Measurements from ENCODE around the gene ATF1. TPM values are rescaled to one million over a fixed set of nuclear protein-coding genes. Genes with fewer than 3 reads are reported as not detected.
"Not testable (repeated sequence)": the region's sequence is repeated elsewhere in the genome, so short reads cannot be mapped to it uniquely, and the experiment has no call there.

The ATF1 gene
- total RNA-seq, 1 donor from 2014 or later = 25.3 TPM

DNA sequence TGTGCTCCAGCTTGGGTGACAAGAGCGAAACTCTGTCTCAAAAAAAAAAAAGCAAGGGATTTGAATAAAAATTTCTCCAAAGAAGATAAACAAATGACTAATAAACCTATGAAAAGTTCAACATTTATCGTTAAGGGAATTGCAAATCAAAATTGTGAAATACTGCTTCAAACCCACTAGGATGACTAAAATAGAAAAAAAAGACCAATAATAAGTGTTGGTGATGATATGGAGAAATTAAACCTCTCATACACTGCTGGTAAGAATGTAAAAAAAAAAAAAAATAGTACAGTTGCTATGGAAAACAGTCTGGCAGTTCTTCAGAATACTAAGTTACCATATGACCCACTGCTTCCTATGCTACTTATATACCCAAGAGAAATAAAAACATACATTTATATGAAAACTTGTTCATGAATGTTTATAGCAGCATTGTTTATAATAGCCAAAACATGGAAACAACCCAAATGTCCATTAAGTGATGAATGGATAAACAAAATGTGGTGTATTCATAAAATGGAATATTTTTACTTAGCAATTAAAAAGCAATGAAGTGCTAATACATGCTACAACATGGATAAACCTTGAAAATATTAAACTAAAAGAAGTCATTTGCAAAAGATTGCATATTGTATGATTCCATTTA lies 39.5 kb downstream of the ATF1 start:
- no peak for DNase-seq (ENCODE audit: low read depth)

DNA sequence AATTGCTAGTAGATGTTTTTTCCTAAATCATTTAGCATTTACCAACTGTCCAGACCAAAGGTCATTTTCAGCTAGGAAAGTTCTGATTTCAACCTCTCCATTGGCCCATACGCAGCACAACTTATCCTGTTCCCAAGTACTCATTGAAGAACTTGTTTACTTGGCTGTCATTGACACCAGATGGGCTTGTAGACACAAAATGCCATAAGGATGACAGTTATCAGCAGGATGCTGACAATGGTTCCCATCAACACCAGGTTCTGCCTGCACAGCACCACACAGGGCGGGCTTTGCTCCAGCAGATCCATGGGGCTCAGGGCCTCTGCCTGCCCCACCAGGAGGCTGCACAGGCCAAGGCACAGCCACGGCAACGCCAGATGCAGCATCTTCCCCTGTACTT lies 42.3 kb downstream of the ATF1 start:
- no peak for DNase-seq (ENCODE audit: low read depth)

GRCh38 chr12:50809131-50809530 lies 45.2 kb downstream of the ATF1 start:
- not testable (repeated sequence) for DNase-seq (ENCODE audit: low read depth)

DNA sequence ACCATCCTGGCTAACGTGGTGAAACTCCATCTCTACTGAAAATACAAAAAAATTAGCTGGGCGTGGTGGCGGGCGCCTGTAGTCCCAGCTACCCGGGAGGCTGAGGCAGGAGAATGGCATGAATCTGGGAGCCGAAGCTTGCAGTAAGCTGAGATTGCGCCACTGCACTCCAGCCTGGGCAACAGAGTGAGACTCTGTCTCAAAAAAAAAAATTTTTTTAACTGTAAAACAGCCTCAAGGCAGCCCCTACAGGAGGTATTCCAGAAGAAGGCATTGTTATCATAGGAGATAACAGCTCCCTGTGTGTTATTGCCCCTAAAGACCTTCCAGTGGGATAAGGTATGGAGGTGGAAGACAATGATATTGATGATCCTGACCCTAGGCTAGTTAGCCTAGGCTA lies 51.0 kb downstream of the ATF1 start:
- not testable (repeated sequence) for DNase-seq (ENCODE audit: low read depth)

- DNase-seq (ENCODE audit: low read depth) = no peak
These were observed 56.3 kb downstream of the ATF1 start for GRCh38 chr12:50820177-50820576.

DNA sequence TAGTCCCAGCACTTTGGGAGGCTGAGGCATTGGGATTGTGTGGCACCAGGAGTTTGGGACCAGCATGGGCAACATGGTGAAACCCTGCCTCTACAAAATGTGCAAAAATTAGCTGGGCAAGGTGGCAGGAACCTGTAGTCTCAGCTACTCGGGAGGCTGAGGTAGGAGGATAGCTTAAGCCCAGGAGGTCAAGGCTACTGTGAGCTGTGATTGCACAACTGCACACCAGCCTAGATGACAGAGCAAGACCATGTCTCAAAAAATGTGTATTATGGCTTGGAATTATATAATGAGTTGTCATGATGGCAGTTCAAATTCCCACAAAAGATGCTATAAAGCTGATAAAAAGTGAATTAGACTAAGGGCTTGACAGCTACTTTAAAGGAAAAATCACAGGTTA lies 58.2 kb downstream of the ATF1 start:
- DNase-seq (ENCODE audit: low read depth) = no peak

- DNase-seq (ENCODE audit: low read depth) = not testable (repeated sequence)
These were observed 59.8 kb downstream of the ATF1 start for GRCh38 chr12:50823724-50824123.

GRCh38 chr12:50824914-50825313 lies 61.0 kb downstream of the ATF1 start:
- DNase-seq (ENCODE audit: low read depth) = no peak

- peak; percentile 84 for DNase-seq (ENCODE audit: low read depth)
These were observed 61.5 kb downstream of the ATF1 start for GRCh38 chr12:50825372-50825838.

DNA sequence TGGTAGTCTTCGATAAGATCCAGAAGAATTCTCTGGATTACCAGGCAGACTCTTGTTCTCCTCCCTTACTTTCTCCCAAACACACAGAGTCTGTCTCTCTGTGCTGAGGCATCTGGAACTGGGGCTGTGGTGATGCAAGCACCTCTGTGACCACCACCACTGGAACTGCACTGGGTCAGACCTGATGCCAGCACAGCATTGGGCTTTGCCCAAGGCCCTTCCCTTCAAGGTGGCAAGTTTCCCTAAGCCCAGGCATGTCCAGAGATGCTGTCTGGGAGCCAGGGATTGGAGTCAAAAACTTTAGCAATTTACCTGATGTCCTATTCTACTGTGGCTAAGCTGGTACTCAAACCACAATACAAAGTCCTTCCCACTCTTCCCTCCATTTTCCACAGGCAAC lies 64.2 kb downstream of the ATF1 start:
- no peak for DNase-seq (ENCODE audit: low read depth)

GRCh38 chr12:50828886-50829285 lies 65.0 kb downstream of the ATF1 start:
- DNase-seq (ENCODE audit: low read depth) = no peak

DNA sequence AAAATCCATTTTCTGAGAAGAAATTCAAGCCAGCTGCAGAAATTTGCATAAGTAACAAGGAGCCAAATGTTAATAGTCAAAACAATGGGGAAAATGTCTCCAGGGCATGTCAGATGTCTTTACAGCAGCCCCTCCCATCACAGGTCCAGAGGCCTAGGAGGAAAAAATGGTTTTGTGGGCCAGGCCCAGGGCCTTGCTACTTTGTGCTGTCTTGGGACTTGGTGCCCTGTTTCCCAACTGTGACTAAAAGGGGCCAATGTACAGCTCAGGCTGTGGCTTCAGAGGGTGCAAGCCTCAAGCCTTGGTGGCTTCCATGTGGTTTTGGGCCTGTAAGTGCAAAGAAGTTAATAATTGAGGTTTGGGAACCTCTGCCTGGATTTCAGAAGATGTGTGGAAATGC lies 69.9 kb downstream of the ATF1 start:
- not testable (repeated sequence) for DNase-seq (ENCODE audit: low read depth)

DNA sequence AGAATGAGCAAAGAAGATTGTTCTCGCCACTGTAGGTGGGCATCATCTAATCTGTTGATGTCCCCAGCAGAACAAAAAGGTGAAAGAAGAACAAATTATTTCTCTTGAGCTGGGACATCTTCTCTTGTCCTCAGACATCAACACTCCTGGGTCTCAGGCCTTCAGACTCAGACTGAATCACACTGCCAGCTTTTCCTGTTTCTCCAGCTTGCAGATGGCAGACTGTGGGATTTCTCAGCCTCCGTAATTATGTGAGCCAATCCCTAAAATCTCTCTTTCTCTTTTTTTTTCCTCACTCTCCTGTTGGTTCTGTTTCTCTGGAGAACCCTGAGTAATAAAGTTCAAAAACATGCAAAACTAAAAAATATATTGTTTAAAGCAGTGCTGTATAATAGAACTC lies 75.1 kb downstream of the ATF1 start:
- no peak for DNase-seq (ENCODE audit: low read depth)

DNA sequence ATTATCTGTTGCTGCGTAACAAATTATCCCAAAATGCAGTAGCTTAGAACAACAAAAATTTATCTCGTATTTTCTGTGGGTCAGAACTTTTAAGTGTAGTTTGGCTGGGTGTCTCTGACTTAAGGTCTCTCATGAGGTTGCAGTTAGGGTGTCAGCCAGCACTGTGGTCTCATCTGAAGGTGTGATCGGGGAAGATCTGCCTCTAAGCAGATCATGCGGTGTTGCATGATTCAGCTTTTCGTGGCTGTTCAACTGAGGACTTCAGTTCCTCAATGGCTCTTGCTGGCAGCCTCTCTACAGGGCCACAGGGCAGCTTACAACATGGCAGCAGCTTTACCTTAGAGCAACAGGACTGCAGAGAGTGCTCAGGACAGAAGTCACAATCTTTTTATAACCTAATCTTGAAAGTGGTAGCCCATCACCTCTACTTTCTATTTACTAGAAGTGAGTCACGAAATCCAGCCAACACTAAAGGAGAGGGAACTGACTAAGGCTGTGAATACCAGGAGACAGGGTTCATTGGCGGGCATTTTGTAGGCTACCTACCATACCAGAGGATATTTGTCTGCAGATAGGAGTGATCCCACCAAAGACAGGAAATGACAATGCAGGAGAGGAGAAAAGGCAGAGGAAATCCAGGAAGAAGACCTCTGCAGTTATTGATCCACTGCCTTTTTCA lies 77.0 kb downstream of the ATF1 start:
- no peak for DNase-seq (ENCODE audit: low read depth)

DNA sequence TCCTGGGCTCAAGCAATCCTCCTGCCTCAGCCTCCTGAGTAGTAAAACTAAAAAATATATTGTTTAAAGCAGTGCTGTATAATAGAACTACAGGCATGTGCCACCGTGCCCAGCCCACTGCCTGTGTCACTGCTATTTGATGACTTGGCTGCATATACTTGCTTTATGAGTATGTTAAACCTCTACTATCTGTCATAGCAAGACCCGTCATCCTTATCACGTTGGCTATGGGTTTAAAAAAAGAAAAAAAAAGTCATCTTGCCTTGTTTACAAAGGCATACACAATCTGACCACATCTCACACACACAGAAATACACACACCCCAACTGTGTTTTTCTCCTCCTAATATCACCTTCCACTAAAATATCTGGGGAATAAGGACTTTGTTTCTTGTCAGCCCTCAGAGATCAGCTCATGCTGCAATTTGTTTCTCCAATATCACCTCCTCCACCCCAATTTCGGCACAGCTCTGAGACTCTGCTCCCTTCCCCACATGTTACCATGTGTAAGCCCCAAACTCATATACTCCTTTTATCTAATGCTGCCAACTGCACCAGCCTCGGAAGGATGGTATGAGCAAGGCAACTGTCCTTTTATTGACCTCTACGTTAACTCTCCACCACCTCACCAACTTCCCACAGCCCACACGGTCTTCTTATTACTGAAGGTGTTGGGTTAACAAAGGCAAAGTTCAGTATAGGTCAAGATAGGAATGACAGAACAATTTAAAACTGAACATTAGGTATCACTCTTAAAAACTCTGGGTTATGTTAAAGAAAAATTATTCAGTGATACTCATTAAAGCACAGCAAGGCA lies 78.0 kb downstream of the ATF1 start:
- DNase-seq (ENCODE audit: low read depth) = no peak

DNA sequence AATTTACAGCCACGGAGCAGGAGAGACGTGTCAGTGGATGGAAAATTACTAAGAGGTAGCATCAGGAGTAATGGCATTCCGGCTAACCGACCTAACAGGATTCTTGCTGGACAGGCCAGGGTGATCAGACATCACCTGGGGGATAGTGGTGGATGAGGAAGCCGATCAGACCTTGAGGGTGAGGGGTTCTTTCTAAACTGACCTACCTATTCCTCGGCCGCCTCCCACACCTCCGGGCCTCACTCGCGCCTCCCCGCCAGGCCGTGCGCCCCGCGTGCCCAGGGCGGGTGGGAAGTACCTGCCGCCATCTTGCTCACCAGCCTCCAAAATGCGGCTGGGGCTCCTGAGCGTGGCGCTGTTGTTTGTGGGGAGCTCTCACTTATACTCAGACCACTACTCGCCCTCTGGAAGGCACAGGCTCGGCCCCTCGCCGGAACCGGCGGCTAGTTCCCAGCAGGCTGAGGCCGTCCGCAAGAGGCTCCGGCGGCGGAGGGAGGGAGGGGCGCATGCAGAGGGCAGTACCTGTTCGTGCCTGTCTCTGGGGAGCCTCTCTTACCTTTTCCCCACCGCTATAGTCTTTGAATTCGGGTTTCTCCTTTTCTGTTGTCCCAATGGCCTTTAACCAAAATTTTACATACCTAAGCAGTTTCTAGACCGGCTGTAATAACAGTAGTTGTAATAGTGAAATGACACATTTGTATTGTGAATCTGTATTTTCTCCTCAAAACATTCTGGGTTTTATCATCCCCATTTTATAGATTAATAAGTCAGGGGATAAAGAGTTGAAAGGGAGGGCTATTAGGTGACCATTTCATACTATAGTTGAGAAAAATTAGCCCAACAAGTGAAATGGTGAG lies 79.0 kb downstream of the ATF1 start, which contains the start of gene TMPRSS12:
Gene TMPRSS12, plus strand, starts transcription at position 290 of the 857 bp plus-strand sequence. Its CDS starts 39 bp downstream, at position 329.
- peak; percentile 17 for DNase-seq (ENCODE audit: low read depth)

- DNase-seq (ENCODE audit: low read depth) = peak; percentile 53
These were observed 81.2 kb downstream of the ATF1 start for GRCh38 chr12:50845021-50845647.

GRCh38 chr12:50848963-50849362 lies 85.1 kb downstream of the ATF1 start:
- no peak for DNase-seq (ENCODE audit: low read depth)

GRCh38 chr12:50855218-50855617 lies 91.3 kb downstream of the ATF1 start:
- not testable (repeated sequence) for DNase-seq (ENCODE audit: low read depth)

GRCh38 chr12:50855679-50856078 lies 91.8 kb downstream of the ATF1 start:
- not testable (repeated sequence) for DNase-seq (ENCODE audit: low read depth)
